GM21528 (cell line): Measurements from ENCODE around the gene TRIM17.
A peak's percentile ranks its signal among the peaks of the same experiment; 100 is the strongest.

Source experiments
- ATAC-seq: cut with Tn5 transposase; IDR thresholded peaks from one replicate; pipeline ENCODE4 v1.9.1; 2021; ENCODE audit warnings: mild to moderate bottlenecking, moderate library complexity; ENCODE audit not compliant: unreplicated experiment, low FRiP score

TRIM17 gene

GRCh38 chr1:228416217-228416933, at the start of gene TRIM17:
TRIM17 (minus strand) TSS chr1:228416861; CDS start chr1:228415072, 1,789 bp downstream.
- ATAC-seq: no peak

GRCh38 chr1:228465571-228466146, 49.0 kb upstream of the TRIM17 start:
- ATAC-seq: no peak

GRCh38 chr1:228465141-228465540, 48.5 kb upstream of the TRIM17 start:
- ATAC-seq: no peak

GRCh38 chr1:228464487-228464983, 47.9 kb upstream of the TRIM17 start:
- peak; percentile 78 for ATAC-seq

GRCh38 chr1:228463559-228464455, 47.1 kb upstream of the TRIM17 start:
- ATAC-seq: peak; percentile 48

GRCh38 chr1:228463009-228463558, 46.4 kb upstream of the TRIM17 start:
- no peak for ATAC-seq

- ATAC-seq: no peak
Measured at GRCh38 chr1:228462560-228462959, 45.9 kb upstream of the TRIM17 start.

GRCh38 chr1:228460821-228461220, 44.2 kb upstream of the TRIM17 start:
- no peak for ATAC-seq

GRCh38 chr1:228459091-228459993, 42.7 kb upstream of the TRIM17 start:
- peak; percentile 22 for ATAC-seq

GRCh38 chr1:228457396-228458176, 40.9 kb upstream of the TRIM17 start:
- ATAC-seq: peak; percentile 88

GRCh38 chr1:228457017-228457395, 40.3 kb upstream of the TRIM17 start:
- ATAC-seq: peak; percentile 17

- no peak for ATAC-seq
Measured at GRCh38 chr1:228456252-228457016, 39.8 kb upstream of the TRIM17 start.

GRCh38 chr1:228455715-228456114, 39.1 kb upstream of the TRIM17 start:
- ATAC-seq: no peak

- no peak for ATAC-seq
Measured at GRCh38 chr1:228454238-228454637, 37.6 kb upstream of the TRIM17 start.

- no peak for ATAC-seq
Measured at GRCh38 chr1:228453614-228454013, 37.0 kb upstream of the TRIM17 start.

GRCh38 chr1:228453022-228453560, 36.4 kb upstream of the TRIM17 start:
- ATAC-seq: no peak

- ATAC-seq: no peak
Measured at GRCh38 chr1:228452194-228453021, 35.7 kb upstream of the TRIM17 start.
